HG03095 (cell line): ENCODE results near the gene HNF4A.

ENCODE experiments used
- ATAC-seq: cut with Tn5 transposase; IDR thresholded peaks from one replicate; pipeline ENCODE4 v1.9.1; 2021; ENCODE audit warnings: moderate library complexity; ENCODE audit not compliant: unreplicated experiment

The HNF4A gene

DNA sequence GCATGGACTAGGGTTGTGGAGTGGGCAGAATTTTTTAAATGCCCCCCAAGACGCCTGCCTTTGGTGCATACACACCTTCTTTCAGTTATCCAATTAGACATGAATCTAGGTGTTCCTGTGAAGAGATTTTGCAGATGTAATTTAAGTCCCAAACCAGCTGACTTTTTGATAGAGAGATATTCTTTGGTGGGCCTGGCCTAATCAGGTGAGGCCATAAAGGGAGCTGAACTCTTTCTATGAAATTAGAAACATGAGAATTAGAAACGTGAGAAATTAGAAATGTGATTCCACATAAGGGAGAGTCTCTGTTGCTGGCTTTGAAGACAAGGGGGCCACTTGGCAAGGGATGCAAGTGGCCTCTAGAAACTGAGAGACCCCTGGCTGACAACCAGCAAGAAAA, 83.8 kb downstream of the HNF4A start:
- no peak for ATAC-seq

GRCh38 chr20:44442298-44443070, 87.0 kb downstream of the HNF4A start:
- no peak for ATAC-seq

DNA sequence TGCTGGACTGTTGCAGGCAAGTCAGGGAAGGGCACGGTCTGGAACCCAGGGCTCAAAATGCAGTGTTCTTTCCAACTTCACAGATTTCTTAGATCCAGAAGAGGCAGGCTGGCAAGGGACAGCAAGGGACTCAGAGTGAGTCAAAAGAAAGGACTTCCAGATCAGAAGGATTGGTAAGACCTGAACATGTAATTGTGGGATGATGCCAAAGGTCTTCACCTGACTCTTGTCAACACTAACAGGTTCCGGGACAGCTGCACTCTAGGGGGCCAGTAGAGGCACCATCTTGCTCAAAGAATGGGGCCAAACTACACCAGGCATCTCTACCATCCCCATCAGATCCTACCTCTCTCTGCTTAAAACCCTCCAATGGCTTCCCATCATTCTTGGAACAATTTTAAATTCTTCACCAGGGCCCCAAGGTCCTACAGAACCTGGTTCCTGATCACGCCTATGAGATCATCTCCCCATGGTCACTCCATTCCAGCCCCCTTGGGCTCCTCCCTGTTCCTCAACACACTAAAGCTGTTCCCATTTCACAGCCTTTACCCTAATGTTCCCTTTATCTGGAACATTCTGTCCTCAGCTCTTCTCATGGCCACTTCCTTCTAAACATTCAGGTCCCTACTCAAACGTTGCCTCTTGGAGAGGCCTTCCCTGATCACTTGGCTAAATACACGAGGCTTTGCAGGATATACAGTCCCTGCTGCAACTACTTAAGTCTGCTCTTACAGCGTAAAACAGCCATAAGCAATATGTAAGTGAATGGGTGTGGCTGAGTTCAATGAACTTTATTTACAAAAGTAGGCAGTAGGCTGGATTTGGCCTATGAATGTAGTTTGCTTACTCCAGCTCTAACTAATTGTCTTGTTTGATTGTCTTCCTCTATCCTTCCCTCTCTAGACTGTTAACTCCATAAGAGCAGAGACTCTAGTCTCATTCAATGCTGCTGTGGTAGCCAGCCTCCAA, 90.5 kb downstream of the HNF4A start:
- no peak for ATAC-seq

DNA sequence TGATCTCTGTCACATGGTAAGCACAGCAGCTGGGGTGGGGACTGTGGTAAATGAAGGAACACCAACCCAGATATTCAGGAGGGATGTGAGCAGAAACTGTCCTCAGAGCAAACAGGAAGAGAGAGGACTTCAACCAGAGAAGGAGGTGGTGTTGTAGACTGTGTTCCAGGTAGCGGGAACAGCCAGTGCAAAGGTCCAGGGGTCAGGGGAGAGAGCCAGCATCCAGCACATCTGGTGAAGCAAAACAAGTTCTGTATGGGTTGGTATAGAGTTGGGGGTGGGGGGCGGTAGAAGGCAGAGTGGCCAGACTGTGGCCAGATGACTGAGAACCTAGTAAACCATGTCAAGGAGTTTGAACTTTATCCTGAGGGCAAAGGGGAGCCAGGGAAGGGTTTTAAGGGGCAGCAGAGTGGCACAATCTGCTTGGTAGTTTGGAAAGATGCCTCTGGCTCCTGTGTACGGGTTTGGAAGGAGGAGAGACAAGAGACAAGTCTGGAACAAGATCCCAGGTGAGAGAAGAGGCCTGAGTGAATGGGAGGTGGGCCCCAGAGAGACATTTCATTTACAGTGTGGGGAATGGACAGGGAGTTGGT, 92.4 kb downstream of the HNF4A start:
- no peak for ATAC-seq

DNA sequence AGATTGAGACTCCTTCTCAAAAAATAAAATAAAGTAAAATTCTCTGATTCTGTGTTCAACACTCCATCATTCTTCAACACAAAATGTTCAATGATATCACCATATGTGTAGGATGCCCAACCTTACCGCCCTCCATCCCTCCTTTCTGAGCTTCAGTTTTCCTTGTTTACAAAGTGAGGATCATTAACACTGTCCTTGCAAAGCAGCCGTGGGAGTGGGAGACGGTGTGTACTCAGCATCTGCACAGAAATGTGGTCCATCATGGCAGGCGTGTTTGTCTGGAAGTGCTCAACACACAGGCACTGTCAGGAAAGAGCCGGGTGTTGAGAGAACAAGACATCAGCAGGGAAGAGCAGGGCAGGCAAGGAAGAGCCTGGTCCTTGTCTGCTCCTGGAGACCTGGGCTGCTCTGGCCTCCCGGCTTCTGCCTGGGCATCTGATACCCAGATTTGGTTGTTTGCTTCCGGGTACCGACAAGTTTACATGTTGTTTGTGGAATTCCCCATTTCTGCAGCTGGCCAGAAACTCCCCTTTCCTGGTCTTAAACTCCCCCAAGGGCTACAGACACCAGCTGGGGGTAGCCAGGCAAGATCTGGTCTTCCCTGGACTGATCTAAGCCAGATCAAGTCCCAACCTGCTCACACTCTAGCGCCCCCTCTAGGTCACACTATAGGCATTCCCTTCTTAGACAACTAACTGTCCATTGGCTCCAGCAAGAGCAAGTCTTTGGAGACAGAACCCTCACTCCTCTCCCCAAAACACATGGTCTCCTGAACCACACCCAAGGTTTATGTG, 93.5 kb downstream of the HNF4A start:
- ATAC-seq: no peak

GRCh38 chr20:44449864-44450263, 94.4 kb downstream of the HNF4A start:
- no peak for ATAC-seq

DNA sequence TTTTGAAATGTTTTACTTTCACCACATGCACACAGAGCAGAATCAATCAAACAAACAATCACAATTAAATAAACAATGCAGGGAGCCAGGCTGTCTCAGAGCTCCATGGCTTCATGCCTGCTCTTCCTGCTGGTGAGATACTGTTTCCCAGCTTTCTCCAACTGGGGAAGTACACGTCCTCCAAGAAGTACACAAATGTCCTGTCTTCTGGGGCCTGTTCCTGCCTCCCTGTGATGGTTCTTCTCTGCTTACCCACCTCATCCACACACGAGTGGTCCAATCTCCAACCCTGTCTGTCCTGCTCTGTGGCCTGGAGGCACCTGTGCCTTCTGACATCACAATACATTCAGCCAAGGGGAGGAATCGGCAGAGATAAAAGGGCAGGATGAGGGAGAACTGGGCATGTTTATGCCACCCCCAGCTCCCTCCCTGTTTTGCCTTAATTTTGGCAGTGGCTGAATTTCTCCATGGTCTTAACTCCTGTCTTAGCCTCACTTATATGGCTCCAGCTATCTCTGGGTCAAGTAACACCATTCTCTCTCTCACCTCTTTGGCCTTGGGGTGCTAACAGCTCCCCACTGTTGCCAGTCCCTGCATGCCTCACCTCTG, 94.9 kb downstream of the HNF4A start:
- ATAC-seq: no peak

DNA sequence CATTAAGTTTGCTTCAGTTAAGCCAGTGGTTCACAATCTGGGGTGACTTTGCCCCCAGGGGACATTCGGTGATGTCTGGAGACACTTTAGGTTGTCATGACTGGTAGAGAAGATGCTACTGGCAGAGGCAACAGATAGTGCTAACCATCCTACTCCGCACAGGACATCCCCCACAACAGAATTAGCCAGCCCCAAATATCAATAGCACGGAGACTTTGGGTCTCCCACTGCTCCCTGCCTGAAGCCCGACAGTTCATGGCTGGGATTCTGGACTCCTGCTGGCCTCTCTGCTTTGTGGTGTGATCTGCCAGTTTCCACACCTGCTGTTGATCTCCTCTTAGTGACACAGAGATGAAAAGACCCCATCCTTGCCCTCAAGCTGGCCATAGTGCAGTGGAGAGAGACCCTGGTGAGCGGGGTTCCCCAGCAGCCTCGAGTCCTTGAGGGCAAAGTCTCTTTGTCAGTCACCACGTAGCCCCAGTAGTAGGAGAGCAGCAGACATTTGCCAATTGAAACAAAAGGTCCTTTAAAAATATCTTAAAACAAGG, 95.5 kb downstream of the HNF4A start:
- no peak for ATAC-seq

DNA sequence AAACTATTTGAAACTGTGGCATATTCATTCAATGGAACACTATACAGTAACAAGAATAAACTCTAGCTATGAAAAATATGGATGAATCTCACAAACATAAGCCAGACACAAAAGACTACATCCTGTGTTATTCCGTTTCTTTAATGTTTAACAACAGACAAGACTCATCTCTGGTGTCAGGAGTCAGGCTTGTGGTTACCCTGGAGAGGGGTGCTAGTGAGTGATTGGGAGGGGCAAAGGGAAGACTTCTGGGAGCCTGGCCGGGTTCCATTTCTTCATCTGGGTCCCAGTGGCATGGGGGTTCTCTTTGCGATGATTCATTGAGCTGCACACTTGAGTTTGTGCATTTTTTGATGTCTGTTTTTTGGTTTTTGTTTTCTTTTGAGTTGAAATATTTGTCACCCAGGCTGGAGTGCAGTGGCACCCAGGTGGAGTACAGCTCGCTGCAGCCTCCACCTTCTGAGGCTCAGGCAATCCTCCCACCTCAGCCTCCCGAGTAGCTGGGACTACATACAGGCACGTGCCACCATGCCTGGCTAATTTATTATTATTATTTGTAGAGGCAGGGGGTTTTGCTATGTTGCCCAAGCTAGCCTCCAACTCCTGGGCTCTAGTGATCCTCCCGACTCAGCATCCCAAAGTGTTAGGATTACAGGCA, 98.9 kb downstream of the HNF4A start:
- ATAC-seq: no peak

DNA sequence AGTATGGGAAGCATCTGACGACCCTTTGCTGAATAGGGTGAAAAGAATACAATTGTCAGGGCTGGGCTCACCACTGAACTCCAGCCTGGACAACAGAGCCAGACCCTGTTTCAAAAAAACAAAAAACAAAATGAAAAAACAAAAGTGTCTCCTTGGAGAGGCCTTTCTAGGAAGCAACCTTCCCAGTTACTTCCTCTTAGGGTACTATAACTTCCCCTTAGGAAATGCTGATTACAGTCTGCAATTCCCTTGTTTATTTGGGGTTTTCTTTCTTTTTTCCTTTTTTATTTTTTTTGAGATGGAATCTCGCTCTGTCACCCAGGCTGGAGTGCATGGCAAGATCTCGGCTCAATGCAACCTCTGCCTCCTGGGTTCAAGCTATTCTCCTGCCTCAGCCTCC, 99.6 kb downstream of the HNF4A start:
- ATAC-seq: no peak

DNA sequence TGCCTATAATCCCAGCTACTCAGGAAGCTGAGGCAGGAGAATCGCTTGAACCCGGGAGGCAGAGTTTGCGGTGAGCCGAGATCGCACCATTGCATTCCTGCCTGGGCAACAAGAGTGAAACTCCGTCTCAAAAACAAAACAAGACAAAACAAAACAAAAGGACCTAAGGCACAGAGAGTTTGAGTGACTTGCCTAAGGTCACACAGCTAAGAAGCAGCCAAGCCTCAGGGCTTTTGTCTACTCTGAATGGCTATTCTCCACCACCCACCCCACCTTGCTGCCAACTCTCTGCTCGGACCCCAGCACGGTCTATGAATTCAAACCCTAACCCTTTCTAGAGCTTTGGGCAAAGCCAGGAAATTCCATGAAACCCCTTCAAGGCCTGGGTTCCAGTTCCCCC, 101.1 kb downstream of the HNF4A start:
- no peak for ATAC-seq

- ATAC-seq: no peak
Observed at GRCh38 chr20:44457016-44457415, 101.5 kb downstream of the HNF4A start.

DNA sequence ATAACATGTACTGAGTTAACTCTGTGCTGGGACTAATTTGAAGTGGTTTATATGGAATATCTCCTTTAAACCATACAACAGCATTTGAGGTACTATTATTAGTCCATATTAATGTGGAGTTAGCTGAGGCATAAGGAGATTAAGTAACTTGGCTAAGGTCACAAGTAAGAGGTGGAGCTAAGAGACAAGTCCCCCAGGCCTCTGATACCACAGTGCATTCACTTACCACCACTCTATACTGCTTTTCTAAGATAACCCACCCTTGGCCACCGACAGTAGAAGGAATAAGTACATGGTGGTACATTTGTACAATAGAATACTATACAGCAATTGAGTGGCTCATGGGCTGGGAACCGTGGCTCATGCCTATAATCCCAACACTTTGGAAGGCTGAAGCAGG, 103.8 kb downstream of the HNF4A start:
- no peak for ATAC-seq

DNA sequence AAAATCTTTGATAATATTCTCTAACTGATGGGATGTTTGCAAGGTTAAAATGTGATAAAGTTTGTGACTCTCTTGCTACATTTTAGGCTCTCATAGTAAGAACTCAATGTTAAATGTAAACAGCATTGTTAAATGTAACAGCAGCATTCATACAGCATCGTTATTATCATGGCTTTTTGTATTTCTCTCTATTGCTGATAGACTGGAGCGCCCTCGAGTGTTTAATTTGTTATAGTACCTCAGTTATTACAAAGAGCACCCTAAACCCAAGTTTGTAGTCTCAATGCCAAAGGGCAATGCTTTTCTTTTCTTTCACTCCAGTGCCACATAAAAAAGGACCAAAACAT, 105.3 kb downstream of the HNF4A start:
- no peak for ATAC-seq

DNA sequence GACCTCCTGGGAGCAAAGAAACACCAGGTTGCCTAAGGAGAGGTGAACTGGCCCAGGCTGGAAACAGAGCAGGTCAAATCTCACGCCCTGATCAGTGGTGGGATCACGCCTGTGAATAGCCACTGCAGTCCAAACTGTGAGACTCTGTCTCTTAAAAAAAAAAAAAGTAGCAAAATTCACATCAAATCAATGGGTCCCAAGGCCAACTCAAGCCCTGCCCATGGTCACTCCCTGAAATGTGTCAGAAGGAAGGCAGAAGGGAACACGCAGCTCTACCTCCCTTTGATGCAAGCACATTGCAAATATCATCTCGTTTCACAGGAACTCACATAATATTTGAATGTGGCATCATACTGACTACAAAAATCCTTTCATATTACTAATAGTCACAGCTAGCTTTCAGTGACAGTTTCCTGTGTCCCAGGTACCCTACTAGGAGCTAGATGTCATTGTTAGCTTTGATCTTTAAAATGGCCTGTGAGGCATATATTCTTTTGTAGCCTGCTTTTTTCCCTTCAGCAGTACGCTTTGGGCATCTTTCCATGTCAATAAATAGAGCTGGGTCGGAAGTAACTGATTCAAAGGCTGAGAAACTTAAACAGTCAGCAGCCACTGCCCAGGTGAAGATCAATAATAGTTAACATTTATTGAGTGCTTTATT, 105.8 kb downstream of the HNF4A start:
- no peak for ATAC-seq

DNA sequence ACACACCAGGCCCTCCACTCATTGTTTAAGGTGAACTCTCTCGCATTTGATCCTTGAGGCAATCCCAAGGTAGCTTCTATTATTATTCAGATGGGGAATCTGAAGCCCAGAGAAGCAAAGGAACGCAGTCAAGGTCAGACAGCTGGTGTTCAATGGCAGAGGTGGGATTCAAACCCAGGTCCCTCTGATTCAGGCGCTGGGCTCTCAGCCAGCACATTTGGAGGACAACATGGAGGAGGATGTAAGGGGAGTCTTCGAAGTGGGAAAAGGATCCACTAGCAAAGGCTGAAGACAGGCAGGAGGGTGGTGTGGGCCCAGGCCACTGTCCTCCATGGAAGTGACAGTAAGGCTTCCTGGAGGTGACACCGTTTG, 106.3 kb downstream of the HNF4A start:
- no peak for ATAC-seq

DNA sequence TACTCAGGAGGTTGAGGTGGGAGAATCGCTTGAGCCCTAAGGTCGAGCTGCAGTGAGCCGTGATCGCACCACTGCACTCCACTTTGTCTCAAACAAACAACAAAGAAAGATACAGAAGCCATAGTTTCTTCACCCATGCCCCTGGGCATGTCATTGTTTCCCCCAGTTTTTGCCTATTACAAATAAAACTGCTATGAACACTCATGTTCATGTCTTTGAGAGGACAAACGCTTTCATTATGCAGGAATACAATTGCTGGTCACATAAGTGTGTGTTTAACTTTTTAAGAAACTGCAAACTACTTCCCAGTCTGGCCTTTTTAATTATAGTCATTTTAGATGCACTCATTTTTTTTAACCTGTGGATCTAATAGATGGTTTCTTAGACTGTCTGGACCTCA, 108.0 kb downstream of the HNF4A start:
- no peak for ATAC-seq

DNA sequence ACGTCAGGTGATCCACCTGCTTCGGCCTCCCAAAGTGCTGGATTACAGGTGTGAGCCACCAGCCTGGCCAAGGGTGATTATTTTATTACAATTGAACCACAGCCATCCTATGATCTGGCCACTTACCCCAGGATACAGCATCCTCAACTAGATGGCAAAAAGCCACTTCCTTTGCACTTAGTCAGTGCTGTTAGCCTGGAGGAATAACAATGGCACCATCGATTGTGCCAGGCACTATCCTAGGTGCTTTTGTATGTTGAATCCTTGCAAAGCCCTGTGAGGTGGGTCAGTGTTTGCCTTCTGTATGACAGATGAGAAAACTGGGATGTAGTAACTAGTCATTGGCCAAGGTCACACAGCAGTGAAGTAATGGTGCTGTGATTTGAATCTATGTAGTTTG, 109.0 kb downstream of the HNF4A start:
- ATAC-seq: no peak

DNA sequence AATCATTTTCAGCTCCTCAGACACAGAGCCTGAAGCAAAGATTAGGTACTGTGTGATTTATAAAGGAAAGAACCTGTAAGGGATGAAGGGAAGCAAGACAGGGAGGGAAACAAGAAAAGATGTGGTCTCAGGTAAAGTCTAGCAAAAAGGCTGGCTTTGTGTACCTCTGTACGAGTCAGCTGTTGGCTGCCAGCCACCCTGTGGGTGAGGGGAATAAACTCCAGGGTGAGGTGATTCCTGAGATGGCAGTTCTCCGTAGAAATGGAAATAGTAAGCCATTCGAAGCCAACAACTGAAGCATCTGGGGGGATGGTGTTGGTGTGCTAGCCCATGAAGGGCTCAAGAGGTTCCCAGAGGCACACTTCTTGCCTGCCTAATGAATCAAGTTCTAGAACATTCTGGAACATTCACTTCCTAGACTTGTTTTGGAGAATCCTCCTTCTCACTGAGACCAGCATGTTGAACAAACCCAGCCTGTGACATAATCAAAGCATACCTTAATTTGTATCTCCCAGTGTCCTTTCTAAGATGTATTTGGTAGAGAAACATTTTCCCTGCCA, 109.6 kb downstream of the HNF4A start:
- no peak for ATAC-seq
